Muscle of leg (tissue), 11 donors: Measurements from ENCODE around the gene EPX. TPM values are rescaled to one million over a fixed set of nuclear protein-coding genes. Genes with fewer than 3 reads are reported as not detected.

Experiments
- DNase-seq: peaks from one replicate; pipeline ENCODE4 v3.0.0; 2013
- H3K27ac ChIP-seq: one replicate; pipeline ENCODE4 v1.5.1; 2013; ENCODE audit warnings: mild to moderate bottlenecking, low read length, control low read depth
- H3K27me3 ChIP-seq: one replicate; pipeline ENCODE4 v1.6.1; 2013; ENCODE audit warnings: low read length; ENCODE audit not compliant: control insufficient read depth, insufficient read depth
- H3K36me3 ChIP-seq: one replicate; pipeline ENCODE4 v1.6.1; 2013; ENCODE audit warnings: low read length; ENCODE audit not compliant: control insufficient read depth, insufficient read depth
- H3K4me1 ChIP-seq: one replicate; pipeline ENCODE4 v1.6.1; 2013; ENCODE audit warnings: low read length; ENCODE audit not compliant: control insufficient read depth, insufficient read depth
- H3K4me3 ChIP-seq: one replicate; pipeline ENCODE4 v1.5.1; 2013; ENCODE audit warnings: low read length, control low read depth
- H3K9me3 ChIP-seq: replicated peaks from 2 replicates; pipeline ENCODE4 v1.6.1; 2013; ENCODE audit warnings: low read depth, low read length; ENCODE audit not compliant: control insufficient read depth
- WGBS: methylation state at CpG from one replicate; pipeline ENCODE4 v1.1.5; 2013; ENCODE audit warnings: missing lambda C conversion rate; ENCODE audit not compliant: insufficient coverage; 5-methylcytosine and 5-hydroxymethylcytosine counted together
- polyA plus RNA-seq, 8 donors: library from polyadenylated mRNA; unstranded; fragments of 120-200 nt; gene quantifications; one replicate each; pipeline versions ENCODE4 v1.2.1 to v1.2.3, GENCODE V29; 2013; ENCODE audit warnings: inconsistent platforms in 1 of 8, low replicate concordance in 1 of 8; ENCODE audit not compliant: insufficient read length in 8 of 8, insufficient read depth in 1 of 8
- total RNA-seq: library from RNA; stranded (reverse); fragments of 120-200 nt; gene quantifications from one replicate; pipeline ENCODE4 v1.2.4, GENCODE V29; 2013

EPX gene
- total and polyA plus RNA-seq, 9 donors, result 0.09 to 1.0 (median 0.35) TPM

- H3K27me3 ChIP-seq, result peaks cover 39% of the 10 kb centered on the region
- no CpG with 5 or more reads among the region's 2 CpGs for WGBS
These were observed 43.9 kb downstream of the EPX start for GRCh38 chr17:58236394-58236793.

GRCh38 chr17:58238147-58238634 is 45.7 kb downstream of the EPX start, which contains the start of gene LPO:
Gene LPO, plus strand, starts transcription at chr17:58238584. Its CDS starts 4,396 bp downstream, at chr17:58242980.
- WGBS, result no CpG with 5 or more reads among the region's 5 CpGs
- peaks cover 4% of the 10 kb centered on the region for H3K4me1 ChIP-seq

More at GRCh38 chr17:58236394-58236793, 43.9 kb downstream of the EPX start:
- Histone ChIP-seq H3K4me3 (no peak overlapping the region), H3K27ac (no peak overlapping the region), H3K4me1 (peaks cover 2% of the 10 kb centered on the region), H3K9me3 (no peaks in the 10 kb centered on the region), H3K36me3 (no peaks in the 10 kb centered on the region)
- DNase-seq, result no peak

GRCh38 chr17:58239987-58240386 is 47.5 kb downstream of the EPX start:
- Histone ChIP-seq H3K27ac (no peak overlapping the region), H3K4me1 (peaks cover 4% of the 10 kb centered on the region), H3K4me3 (no peak overlapping the region), H3K9me3 (no peaks in the 10 kb centered on the region), H3K36me3 (no peaks in the 10 kb centered on the region), H3K27me3 (peaks cover 38% of the 10 kb centered on the region)
- DNase-seq, result no peak
- 63% methylated on average over 1 of the region's 1 CpG for WGBS

More at GRCh38 chr17:58238147-58238634, 45.7 kb downstream of the EPX start, which contains the start of gene LPO:
- Histone ChIP-seq H3K9me3 (no peaks in the 10 kb centered on the region), H3K36me3 (no peaks in the 10 kb centered on the region), H3K27me3 (peaks cover 37% of the 10 kb centered on the region), H3K27ac (no peak within 1 kb of the TSS), H3K4me3 (no peak within 1 kb of the TSS)
- no peak for DNase-seq

GRCh38 chr17:58242171-58242784 is 49.8 kb downstream of the EPX start:
- H3K36me3 ChIP-seq, result no peaks in the 10 kb centered on the region
- H3K9me3 ChIP-seq, result no peaks in the 10 kb centered on the region
- no CpG with 5 or more reads among the region's 4 CpGs for WGBS
- peaks cover 4% of the 10 kb centered on the region for H3K4me1 ChIP-seq
- H3K27me3 ChIP-seq, result peaks cover 46% of the 10 kb centered on the region
- peak; percentile 20 for DNase-seq
- no peak overlapping the region for H3K4me3 ChIP-seq
- H3K27ac ChIP-seq, result no peak overlapping the region

GRCh38 chr17:58244963-58245362 is 52.4 kb downstream of the EPX start:
- Histone ChIP-seq H3K36me3 (no peaks in the 10 kb centered on the region), H3K4me3 (no peak overlapping the region), H3K9me3 (no peaks in the 10 kb centered on the region), H3K4me1 (peaks cover 14% of the 10 kb centered on the region), H3K27ac (no peak overlapping the region), H3K27me3 (peaks cover 59% of the 10 kb centered on the region)
- no peak for DNase-seq
- 54% methylated on average over 4 of the region's 6 CpGs for WGBS

GRCh38 chr17:58245428-58246103 is 53.0 kb downstream of the EPX start:
- WGBS, result 44% methylated on average over 5 of the region's 10 CpGs
- peaks cover 60% of the 10 kb centered on the region for H3K27me3 ChIP-seq
- no peaks in the 10 kb centered on the region for H3K36me3 ChIP-seq
- H3K4me3 ChIP-seq, result no peak overlapping the region
- no peak overlapping the region for H3K27ac ChIP-seq
- no peaks in the 10 kb centered on the region for H3K9me3 ChIP-seq
- peaks cover 14% of the 10 kb centered on the region for H3K4me1 ChIP-seq
- DNase-seq, result no peak

- no peak overlapping the region for H3K27ac ChIP-seq
- H3K27me3 ChIP-seq, result peaks cover 57% of the 10 kb centered on the region
- H3K4me3 ChIP-seq, result no peak overlapping the region
- H3K9me3 ChIP-seq, result no peaks in the 10 kb centered on the region
- DNase-seq, result no peak
- peaks cover 14% of the 10 kb centered on the region for H3K4me1 ChIP-seq
- 68% methylated on average over 10 of the region's 13 CpGs for WGBS
- no peaks in the 10 kb centered on the region for H3K36me3 ChIP-seq
These were observed 53.7 kb downstream of the EPX start for GRCh38 chr17:58246104-58246740.

- peaks cover 14% of the 10 kb centered on the region for H3K4me1 ChIP-seq
- H3K4me3 ChIP-seq, result no peak overlapping the region
- no peak overlapping the region for H3K27ac ChIP-seq
- H3K9me3 ChIP-seq, result no peaks in the 10 kb centered on the region
- H3K36me3 ChIP-seq, result no peaks in the 10 kb centered on the region
- no peak for DNase-seq
- WGBS, result no CpG with 5 or more reads among the region's 1 CpG
- H3K27me3 ChIP-seq, result peaks cover 51% of the 10 kb centered on the region
These were observed 54.3 kb downstream of the EPX start for GRCh38 chr17:58246781-58247180.

- 40% methylated on average over 1 of the region's 10 CpGs for WGBS
- no peaks in the 10 kb centered on the region for H3K36me3 ChIP-seq
- no peak for DNase-seq
- no peaks in the 10 kb centered on the region for H3K9me3 ChIP-seq
- H3K4me1 ChIP-seq, result peaks cover 11% of the 10 kb centered on the region
- no peak overlapping the region for H3K4me3 ChIP-seq
- no peak overlapping the region for H3K27ac ChIP-seq
- peaks cover 50% of the 10 kb centered on the region for H3K27me3 ChIP-seq
These were observed 55.2 kb downstream of the EPX start for GRCh38 chr17:58247511-58248363.
